HepG2 (cell line): ENCODE measurements around the gene C5. TPM values are rescaled to one million over a fixed set of nuclear protein-coding genes. Genes with fewer than 3 reads are reported as not detected.

Experiments
- ASH2L ChIP-seq: fragments of 300-600, 200-600 bp; sonication (generic); IDR thresholded peaks from 2 replicates; pipeline ENCODE4 v1.7.0; 2017; ENCODE audit warnings: low read depth, mild to moderate bottlenecking, moderate library complexity, mixed read lengths, low read length; ENCODE audit not compliant: insufficient read length
- BCL3 ChIP-seq: sonication (generic); formaldehyde crosslinking; IDR thresholded peaks from 2 replicates; pipeline ENCODE4 v1.5.1; 2020; ENCODE audit warnings: mild to moderate bottlenecking, missing genetic modification reagents, moderate library complexity
- FOXK2 ChIP-seq: fragments of 450-650 bp; IDR thresholded peaks from 2 replicates; pipeline ENCODE4 v1.6.1; 2016
- FOXP4 ChIP-seq: sonication (generic); formaldehyde crosslinking; IDR thresholded peaks from 2 replicates; pipeline ENCODE4 v1.4.0; 2020; ENCODE audit warnings: missing genetic modification reagents
- GATAD1 ChIP-seq: IDR thresholded peaks from 2 replicates; pipeline ENCODE4 v1.6.1; 2016; ENCODE audit warnings: missing genetic modification reagents, missing compliant biosample characterization
- IKZF5 ChIP-seq: IDR thresholded peaks from 2 replicates; pipeline ENCODE4 v1.6.1; 2018; ENCODE audit warnings: missing genetic modification reagents, mild to moderate bottlenecking, missing compliant biosample characterization
- NFRKB ChIP-seq: fragments of 450-650 bp; IDR thresholded peaks from 2 replicates; pipeline ENCODE4 v1.6.1; 2017
- RFX5 ChIP-seq: IDR thresholded peaks from 2 replicates; pipeline ENCODE4 v1.6.1; 2011; ENCODE audit warnings: low read depth, low read length, improper control_type of control experiment
- SIN3B ChIP-seq: fragments of 150-350 bp; IDR thresholded peaks from 2 replicates; pipeline ENCODE4 v1.6.1; 2014; ENCODE audit warnings: low read length
- SMARCC2 ChIP-seq: fragments of 450-650 bp; IDR thresholded peaks from 2 replicates; pipeline ENCODE4 v1.6.1; 2017; ENCODE audit warnings: antibody characterized with exemption, mild to moderate bottlenecking
- SNAPC2 ChIP-seq: sonication (generic); formaldehyde crosslinking; IDR thresholded peaks from 2 replicates; pipeline ENCODE4 v1.8.1; 2022; ENCODE audit warnings: mild to moderate bottlenecking, missing genetic modification reagents
- THAP11 ChIP-seq: IDR thresholded peaks from 2 replicates; pipeline ENCODE4 v1.6.1; 2016; ENCODE audit warnings: missing biosample characterization, missing genetic modification reagents
- ZBTB21 ChIP-seq: sonication (generic); formaldehyde crosslinking; IDR thresholded peaks from 2 replicates; pipeline ENCODE4 v1.4.0; 2020; ENCODE audit warnings: missing genetic modification reagents
- ZNF331 ChIP-seq: sonication (generic); formaldehyde crosslinking; IDR thresholded peaks from 2 replicates; pipeline ENCODE4 v1.4.0; 2020; ENCODE audit warnings: missing genetic modification reagents
- ZNF33B ChIP-seq: sonication (generic); formaldehyde crosslinking; IDR thresholded peaks from 2 replicates; pipeline ENCODE4 v1.5.1; 2020; ENCODE audit warnings: mild to moderate bottlenecking, missing genetic modification reagents
- ZNF414 ChIP-seq: sonication (generic); formaldehyde crosslinking; IDR thresholded peaks from 2 replicates; pipeline ENCODE4 v1.5.0; 2020; ENCODE audit warnings: missing genetic modification reagents
- ZNF709 ChIP-seq: sonication (generic); formaldehyde crosslinking; IDR thresholded peaks from 2 replicates; pipeline ENCODE4 v1.5.0; 2020; ENCODE audit warnings: mild to moderate bottlenecking, missing genetic modification reagents
- ZNF724P ChIP-seq: sonication (generic); formaldehyde crosslinking; IDR thresholded peaks from 2 replicates; pipeline ENCODE4 v1.8.0; 2022; ENCODE audit warnings: missing genetic modification reagents, borderline replicate concordance
- ZNF776 ChIP-seq: sonication (generic); formaldehyde crosslinking; IDR thresholded peaks from 2 replicates; pipeline ENCODE4 v1.4.0; 2020; ENCODE audit warnings: mild to moderate bottlenecking, missing genetic modification reagents
- ZNF790 ChIP-seq: sonication (generic); formaldehyde crosslinking; IDR thresholded peaks from 2 replicates; pipeline ENCODE4 v1.8.0; 2022; ENCODE audit warnings: missing genetic modification reagents, mild to moderate bottlenecking, borderline replicate concordance
- ZSCAN31 ChIP-seq: sonication (generic); formaldehyde crosslinking; IDR thresholded peaks from 2 replicates; pipeline ENCODE4 v1.5.0; 2020; ENCODE audit warnings: low read depth, mild to moderate bottlenecking, missing genetic modification reagents
- polyA plus RNA-seq, 8 experiments: library from polyadenylated mRNA; depleted of rRNA in 3 of 8; stranded (reverse) in 7 of 8; unstranded in 1 of 8; fragments of >200 nt; fragmentation: Illumina TruSeq in 4 of 8; extraction: Trizol in 4 of 8; gene quantifications; 2 replicates each; pipeline versions ENCODE4 v1.2.1 to v1.2.3, GENCODE V29; 2011 to 2016; ENCODE audit warnings: low read depth in 4 of 8, missing spikeins in 1 of 8, mixed read lengths in 1 of 8; ENCODE audit not compliant: insufficient read depth in 1 of 8
- total RNA-seq, 5 experiments: library from RNA; depleted of rRNA; stranded (reverse); fragments of >200 nt; fragmentation: Illumina TruSeq; extraction: Trizol; gene quantifications; 2 replicates each; pipeline ENCODE4 v1.2.3, GENCODE V29; 2016; ENCODE audit warnings: low read depth in 1 of 5
- TF ChIP-seq, protein P1 (sequence below): sonication (generic); formaldehyde crosslinking; IDR thresholded peaks from 2 replicates; pipeline ENCODE4; 2020; ENCODE audit warnings: missing genetic modification reagents, mild to moderate bottlenecking, borderline replicate concordance
- TF ChIP-seq, protein P2 (sequence below): sonication (generic); formaldehyde crosslinking; IDR thresholded peaks from 2 replicates; pipeline ENCODE4 v1.4.0; 2020; ENCODE audit warnings: missing genetic modification reagents, low read depth, mild to moderate bottlenecking, borderline replicate concordance

Gene C5
- total and polyA plus RNA-seq, 2 of the 13 experiments (the other 11 are each of a cell fraction or from before 2014, with no cell fraction given) = 57.6 to 192 TPM

- TF ChIP-seq, protein P1, sequence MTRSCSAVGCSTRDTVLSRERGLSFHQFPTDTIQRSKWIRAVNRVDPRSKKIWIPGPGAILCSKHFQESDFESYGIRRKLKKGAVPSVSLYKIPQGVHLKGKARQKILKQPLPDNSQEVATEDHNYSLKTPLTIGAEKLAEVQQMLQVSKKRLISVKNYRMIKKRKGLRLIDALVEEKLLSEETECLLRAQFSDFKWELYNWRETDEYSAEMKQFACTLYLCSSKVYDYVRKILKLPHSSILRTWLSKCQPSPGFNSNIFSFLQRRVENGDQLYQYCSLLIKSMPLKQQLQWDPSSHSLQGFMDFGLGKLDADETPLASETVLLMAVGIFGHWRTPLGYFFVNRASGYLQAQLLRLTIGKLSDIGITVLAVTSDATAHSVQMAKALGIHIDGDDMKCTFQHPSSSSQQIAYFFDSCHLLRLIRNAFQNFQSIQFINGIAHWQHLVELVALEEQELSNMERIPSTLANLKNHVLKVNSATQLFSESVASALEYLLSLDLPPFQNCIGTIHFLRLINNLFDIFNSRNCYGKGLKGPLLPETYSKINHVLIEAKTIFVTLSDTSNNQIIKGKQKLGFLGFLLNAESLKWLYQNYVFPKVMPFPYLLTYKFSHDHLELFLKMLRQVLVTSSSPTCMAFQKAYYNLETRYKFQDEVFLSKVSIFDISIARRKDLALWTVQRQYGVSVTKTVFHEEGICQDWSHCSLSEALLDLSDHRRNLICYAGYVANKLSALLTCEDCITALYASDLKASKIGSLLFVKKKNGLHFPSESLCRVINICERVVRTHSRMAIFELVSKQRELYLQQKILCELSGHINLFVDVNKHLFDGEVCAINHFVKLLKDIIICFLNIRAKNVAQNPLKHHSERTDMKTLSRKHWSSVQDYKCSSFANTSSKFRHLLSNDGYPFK (CRISPR knock-in tag) = no peak
- TF ChIP-seq SNAPC2 (CRISPR knock-in tag) (no peak), ZSCAN31 (CRISPR knock-in tag) (peak; percentile 59; the same call in 1 of the 2 replicates), ZNF331 (CRISPR knock-in tag) (peak; percentile 80; the same call in 1 of the 2 replicates), ZNF724P (CRISPR knock-in tag) (no peak), ZNF790 (CRISPR knock-in tag) (no peak), ZNF709 (0 out of 2 replicates have a peak, but pooled peaks have one; percentile 46), FOXK2 (no peak), SMARCC2 (no peak), RFX5 (0 out of 2 replicates have a peak, but pooled peaks have one; percentile 15), IKZF5 (peak; percentile 22; the same call in 1 of the 2 replicates), BCL3 (CRISPR knock-in tag) (no peak), FOXP4 (CRISPR knock-in tag) (peak; percentile 74; the same call in 1 of the 2 replicates), ASH2L (peak; percentile 68), ZNF776 (CRISPR knock-in tag) (no peak), ZBTB21 (CRISPR knock-in tag) (no peak), ZNF33B (CRISPR knock-in tag) (no peak), NFRKB (no peak), THAP11 (CRISPR knock-in tag) (peak; percentile 56; the same call in 1 of the 2 replicates), ZNF414 (CRISPR knock-in tag) (no peak), SIN3B (no peak), GATAD1 (CRISPR knock-in tag) (peak; percentile 56; the same call in 1 of the 2 replicates)
- TF ChIP-seq, protein P2, sequence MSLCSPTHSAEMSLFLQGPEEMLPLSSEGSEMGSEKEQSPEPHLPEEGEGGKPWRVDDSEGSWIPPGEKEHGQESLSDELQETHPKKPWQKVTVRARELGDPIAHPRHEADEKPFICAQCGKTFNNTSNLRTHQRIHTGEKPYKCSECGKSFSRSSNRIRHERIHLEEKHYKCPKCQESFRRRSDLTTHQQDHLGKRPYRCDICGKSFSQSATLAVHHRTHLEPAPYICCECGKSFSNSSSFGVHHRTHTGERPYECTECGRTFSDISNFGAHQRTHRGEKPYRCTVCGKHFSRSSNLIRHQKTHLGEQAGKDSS = 0 out of 2 replicates have a peak, but pooled peaks have one; percentile 60
Measured at GRCh38 chr9:121053544-121053943, 3.5 kb upstream of the C5 start (continued).
